NCI-H187 (cell line): Measurements from ENCODE around the gene SOX18.
"Not testable (repeated sequence)": the region's sequence is repeated elsewhere in the genome, so short reads cannot be mapped to it uniquely, and the experiment has no call there.

Experiments
- DNase-seq, 2 experiments: peaks; one replicate each; lab custom pipeline; 2025; lab: John Stamatoyannopoulos, UW

Gene SOX18

DNA sequence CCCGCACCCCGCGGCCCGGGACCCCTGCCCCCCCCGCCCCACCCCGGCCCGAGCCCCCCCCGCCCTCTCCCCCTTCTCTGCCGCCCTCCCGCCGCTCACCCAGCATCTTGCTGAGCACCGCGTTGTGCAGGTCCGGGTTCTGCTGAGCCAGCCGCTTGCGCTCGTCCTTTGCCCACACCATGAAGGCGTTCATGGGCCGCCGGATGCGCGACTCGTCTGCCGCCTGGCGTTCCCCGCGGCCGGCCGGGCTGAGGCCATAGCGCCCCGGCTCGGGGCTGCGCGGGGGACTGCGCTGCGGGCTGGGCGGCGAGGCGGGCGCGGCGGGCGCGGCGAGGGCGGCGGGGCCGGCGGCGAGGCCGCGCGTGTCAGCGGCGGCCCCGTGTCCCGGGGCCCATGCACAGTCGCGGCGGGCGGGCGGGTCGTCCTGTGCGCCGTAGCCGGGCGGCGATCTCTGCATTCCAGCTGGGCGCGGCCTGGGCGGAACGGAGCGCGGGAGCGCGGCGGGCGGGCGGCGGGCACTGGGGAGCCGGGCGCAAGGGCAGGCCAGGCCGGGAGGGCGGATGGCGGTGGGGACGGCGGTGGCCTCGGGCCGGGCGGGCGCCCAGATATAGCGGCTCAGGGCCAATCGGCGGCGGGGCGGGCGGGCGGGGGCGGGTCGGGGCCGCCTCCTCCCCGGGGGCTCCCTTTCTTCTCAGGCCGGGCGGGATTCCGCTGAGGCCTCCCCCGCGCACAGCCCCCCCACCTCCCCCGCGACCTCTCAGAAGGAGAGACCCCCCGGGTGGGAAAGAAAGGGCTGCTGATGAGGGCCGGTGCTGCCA lies at the start of gene SOX18:
SOX18 (minus strand) TSS at position 580 of the 818 bp plus-strand sequence; CDS start at position 457, 123 bp downstream.
- no peak for DNase-seq

DNA sequence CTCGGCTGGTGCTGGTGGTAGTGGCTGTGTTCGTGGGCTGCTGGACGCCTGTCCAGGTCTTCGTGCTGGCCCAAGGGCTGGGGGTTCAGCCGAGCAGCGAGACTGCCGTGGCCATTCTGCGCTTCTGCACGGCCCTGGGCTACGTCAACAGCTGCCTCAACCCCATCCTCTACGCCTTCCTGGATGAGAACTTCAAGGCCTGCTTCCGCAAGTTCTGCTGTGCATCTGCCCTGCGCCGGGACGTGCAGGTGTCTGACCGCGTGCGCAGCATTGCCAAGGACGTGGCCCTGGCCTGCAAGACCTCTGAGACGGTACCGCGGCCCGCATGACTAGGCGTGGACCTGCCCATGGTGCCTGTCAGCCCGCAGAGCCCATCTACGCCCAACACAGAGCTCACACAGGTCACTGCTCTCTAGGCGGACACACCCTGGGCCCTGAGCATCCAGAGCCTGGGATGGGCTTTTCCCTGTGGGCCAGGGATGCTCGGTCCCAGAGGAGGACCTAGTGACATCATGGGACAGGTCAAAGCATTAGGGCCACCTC lies 49.1 kb upstream of the SOX18 start:
- DNase-seq: no peak

DNA sequence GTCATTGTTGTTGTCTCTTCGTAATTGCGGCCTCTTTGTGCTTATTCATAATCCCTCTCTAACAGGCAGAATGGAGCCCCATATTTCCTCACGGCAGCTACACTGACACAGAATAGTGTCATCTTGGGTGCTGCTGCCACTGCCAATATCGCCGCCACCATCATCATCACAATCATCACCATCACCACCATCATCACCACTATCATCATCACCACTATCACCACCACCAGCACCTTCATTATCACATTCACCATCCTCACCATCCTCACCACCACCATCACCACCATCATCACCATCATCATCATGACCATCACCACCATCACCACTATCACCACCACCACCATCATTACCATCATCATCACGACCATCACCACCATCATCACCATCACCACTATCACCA lies 47.1 kb upstream of the SOX18 start:
- DNase-seq: no peak

DNA sequence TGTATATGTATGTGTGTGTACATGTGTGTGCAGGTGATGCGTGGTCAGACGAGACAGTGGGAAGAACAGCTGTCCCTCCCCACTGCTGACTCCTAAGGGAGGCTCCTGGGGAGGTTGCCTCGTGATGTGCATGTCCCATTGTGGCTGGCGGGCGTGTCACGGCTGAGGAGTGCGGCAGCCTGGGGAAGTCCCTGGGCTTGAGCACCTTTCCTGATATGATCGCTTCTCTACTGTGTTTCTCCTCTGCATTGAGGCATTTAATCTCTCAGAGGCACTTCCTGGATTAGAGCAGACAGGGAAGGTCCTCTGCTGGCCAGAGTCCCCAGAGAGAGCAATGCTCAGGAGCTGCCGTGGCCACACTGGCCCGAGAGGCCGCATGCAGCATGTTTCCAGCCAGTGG lies 46.5 kb upstream of the SOX18 start:
- DNase-seq: no peak

DNA sequence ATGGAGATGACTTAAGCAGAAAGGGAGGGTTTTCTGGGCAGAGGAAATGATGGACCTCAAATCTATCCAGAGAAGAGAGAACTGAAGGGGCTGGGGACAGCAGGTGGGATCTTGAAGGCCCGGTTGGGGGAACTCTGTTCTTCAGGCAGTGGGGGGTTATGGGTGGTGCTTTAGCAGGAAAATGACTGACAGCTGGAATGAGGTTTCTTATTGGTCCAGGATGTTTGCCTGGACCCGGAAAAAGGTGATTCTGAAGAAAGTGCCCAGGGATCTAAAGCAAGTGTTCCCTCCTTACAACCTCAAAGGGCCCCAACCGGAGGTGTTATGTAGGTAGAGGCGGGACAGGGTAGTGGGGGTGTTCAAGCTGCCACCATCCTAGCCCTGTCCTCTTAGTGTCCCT lies 46.0 kb upstream of the SOX18 start:
- DNase-seq: no peak

DNA sequence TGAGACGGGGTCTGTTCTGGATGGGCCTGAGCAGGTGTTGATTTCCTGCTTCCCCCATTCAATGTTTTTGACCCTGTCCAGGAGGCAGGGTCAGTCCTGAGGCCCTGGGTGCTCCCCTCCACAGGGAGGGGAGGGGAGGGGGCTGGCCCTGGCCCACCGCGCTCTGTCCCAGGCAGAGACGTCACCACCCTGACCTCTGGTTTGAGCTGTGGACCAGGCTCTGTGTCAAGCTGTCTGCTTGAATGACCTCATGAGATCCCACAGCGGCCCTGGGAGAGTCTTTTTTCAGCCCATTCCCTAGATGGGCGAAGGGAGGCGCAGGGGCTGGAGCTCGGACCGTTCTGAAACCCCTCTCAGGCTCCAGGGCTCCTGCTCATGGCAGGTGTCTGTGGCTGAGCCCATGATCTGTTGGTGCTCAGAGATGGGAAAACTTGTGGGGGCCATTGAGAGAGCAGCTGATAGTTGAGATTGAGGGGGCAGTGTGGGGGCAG lies 43.6 kb upstream of the SOX18 start:
- DNase-seq: no peak

DNA sequence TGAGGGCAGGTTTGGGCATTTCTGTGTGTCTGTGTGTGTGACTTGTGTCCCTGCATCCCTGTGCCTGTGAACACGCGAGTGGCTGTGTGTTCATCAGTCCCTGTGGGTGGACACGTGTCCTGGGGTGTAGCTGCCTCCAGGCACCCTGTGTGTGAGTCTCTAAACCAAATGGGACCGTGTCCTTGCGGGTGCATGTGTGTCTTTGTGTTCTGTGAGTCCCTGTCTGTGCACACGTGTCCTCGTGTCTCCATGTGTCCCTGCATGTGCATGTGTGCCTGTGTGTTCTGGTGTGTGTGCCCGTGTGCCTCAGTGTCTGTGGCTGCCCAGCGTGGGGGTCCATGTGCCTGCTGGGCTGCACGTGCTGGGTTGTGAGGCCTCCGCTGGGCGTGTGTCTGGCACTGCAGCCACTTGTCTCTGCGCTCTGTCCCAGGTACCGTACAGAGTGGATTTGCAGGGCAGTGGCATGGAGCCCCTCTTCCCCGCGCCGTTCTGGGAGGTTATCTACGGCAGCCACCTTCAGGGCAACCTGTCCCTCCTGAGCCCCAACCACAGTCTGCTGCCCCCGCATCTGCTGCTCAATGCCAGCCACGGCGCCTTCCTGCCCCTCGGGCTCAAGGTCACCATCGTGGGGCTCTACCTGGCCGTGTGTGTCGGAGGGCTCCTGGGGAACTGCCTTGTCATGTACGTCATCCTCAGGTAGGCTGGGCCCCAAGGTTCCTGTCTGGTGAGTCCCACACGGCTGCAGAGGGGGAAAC lies 43.0 kb upstream of the SOX18 start:
- DNase-seq: no peak

DNA sequence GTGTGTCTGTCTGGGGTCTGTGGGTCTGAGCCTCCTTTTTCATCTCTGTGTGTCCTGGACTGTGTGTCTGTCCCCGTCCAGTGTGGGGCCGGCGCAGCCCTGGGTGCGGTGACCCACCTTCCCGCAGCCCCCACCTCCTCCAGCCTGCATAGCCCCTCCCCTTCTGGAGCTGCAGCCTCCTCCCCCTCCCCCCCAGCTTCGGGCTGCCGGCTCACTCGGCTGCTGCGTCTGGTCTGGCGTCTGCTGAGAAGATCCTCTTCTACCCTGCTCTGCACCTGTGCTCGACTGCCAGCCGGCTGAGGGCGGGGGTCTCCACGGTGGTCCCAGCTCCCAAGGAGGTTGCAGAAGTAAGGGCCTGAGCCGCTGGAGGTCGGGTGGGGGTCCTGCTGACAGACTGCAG lies 42.3 kb upstream of the SOX18 start:
- DNase-seq: no peak

DNA sequence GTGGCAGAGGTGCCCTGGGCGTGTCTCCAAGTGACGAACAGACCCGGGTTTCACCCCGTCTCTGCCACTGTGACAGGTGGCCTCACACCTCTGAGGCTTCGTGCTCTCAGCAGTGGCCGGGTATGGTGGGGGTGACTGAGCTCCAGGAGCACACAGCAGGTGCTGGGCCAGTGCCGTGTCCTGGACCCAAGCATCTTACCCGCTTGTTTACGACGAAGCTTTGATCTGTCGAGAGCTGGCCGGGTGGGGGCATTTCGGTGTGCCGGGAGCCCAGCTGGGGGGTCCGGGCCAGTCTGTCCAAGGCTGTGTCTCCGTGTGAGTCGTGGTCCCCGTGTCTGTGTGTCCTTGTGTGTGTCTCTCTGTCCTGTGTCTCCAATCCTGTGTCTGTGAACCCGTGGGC lies 41.9 kb upstream of the SOX18 start:
- no peak for DNase-seq

DNA sequence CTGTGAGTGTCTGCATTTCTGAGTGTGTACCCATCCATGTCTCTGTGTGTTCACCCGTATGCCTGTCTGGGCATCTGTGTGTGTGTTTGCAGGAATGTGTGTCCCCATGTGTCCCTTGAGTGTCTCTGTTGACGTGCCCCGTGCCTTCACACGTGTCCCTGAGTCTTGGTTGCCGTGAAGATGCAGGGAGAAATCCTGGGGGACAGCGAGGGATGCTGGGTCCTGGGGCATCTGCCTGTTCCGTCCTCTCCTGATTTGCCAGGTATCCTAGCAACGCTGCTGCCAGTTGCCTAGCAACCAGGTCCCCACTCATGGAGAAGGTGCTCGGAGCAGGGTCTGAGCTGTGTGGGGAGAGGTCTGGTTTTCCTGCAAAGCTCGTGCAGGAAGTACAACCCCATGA lies 40.7 kb upstream of the SOX18 start:
- DNase-seq: no peak

DNA sequence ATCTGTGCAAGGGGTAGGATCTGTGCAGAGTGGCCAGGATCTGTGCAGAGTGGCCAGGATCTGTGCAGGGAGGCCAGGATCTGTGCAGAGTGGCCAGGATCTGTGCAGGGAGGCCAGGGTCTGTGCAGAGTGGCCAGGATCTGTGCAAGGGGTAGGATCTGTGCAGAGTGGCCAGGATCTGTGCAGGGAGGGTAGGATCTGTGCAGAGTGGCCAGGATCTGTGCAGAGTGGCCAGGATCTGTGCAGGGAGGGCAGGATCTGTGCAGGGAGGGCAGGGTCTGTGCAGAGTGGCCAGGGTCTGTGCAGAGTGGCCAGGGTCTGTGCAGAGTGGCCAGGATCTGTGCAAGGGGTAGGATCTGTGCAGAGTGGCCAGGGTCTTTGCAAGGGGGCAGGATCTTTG lies 39.1 kb upstream of the SOX18 start:
- DNase-seq: not testable (repeated sequence)

DNA sequence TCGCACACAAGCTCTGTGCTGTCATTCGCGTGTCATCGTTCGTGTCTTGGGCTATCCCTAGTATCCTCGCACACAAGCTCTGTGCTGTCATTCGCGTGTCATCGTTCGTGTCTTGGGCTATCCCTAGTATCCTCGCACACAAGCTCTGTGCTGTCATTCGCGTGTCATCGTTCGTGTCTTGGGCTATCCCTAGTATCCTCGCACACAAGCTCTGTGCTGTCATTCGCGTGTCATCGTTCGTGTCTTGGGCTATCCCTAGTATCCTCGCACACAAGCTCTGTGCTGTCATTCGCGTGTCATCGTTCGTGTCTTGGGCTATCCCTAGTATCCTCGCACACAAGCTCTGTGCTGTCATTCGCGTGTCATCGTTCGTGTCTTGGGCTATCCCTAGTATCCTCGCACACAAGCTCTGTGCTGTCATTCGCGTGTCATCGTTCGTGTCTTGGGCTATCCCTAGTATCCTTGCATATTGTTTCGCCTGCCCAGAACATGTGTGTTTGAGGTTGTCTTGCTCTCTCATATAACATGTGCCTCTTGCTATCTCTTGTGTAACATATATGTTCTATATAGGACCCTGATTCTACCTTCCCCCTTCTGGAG lies 37.9 kb upstream of the SOX18 start:
- DNase-seq: not testable (repeated sequence)

DNA sequence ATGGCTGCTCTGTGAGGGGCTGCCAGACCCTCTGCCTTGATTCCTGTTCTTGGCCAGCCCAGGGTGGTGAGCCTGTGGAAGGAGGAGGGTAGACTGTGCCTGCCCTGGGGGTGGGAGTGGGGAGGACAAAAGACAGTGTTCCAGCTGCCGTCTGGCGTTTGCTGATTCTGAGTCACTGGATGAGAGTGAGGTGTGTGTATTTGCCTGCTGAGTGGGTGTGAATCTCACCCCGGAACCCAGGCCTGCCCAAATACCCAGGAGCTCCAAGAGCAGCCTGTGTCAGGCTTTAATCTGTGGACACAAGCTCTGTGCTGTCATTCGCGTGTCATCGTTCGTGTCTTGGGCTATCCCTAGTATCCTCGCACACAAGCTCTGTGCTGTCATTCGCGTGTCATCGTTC lies 37.4 kb upstream of the SOX18 start:
- DNase-seq: no peak

DNA sequence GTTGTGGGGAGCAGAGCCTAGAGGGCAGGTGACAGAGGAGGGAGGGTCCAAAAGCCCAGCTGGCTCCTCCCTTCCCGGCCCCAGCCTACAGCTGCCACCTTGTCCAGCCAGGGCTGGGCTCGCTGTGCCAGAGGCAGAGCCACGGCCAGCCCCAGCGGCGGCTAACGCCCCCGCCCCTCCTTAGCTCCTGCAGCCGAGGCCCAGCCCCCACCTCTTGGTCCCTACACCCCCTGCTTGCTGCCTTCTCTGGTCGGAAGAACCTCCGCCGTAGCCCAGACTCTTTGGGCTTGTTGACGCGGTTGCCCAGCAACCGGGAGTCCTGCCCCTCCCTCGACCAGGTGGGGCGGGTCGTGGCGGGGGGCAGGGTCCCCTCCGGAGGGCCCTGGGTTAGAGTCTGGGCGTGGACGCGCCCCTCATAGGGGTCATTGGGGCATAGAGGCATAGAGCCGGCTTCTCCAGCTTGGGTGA lies 35.3 kb upstream of the SOX18 start:
- DNase-seq: no peak

DNA sequence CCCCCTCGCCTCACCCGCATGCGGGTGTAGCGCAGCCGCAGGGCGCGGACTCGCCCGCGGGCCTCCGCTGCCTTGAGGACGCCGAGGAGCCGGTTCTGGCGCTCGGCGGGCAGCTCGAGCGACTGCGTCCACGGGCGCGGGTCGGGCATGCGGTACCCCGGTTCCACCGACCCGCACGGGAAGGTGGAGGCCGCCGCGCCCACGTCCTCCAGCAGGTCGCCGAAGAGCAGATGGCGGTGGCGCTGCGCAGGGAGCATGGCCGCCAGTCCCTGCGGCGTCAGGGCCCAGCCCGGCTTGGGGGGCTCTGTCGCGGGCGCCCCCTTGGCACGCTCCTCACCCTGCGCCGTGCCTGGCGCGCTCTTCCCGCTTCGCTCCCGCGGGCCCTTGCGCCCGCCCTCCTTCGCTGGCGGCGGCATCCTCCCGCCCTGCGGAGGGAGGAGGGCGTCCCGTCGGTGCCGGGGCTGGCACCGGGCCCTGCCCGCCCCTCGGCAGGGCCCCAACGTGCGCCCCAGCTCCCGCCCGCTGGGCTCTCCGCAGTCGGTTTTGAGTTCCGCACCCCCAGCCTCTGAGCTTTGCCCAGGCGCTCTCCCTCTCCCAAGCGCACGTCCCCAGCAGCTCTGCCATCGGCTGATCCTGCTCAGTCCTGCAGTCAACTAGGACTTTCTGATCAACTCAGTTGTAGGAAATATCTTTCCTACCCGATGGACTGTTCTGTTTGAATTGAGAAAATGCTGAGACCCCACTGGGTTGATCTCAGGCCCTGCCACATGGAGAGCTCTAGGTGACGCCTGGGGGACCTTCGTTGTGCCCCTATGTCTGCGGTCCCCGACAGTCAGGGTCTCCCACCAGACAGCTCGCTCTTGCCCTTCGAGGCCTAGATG lies 34.6 kb upstream of the SOX18 start, which contains the start of gene LKAAEAR1:
LKAAEAR1 (minus strand) TSS at position 595 of the 881 bp plus-strand sequence; CDS start at position 416, 179 bp downstream.
- DNase-seq: no peak

DNA sequence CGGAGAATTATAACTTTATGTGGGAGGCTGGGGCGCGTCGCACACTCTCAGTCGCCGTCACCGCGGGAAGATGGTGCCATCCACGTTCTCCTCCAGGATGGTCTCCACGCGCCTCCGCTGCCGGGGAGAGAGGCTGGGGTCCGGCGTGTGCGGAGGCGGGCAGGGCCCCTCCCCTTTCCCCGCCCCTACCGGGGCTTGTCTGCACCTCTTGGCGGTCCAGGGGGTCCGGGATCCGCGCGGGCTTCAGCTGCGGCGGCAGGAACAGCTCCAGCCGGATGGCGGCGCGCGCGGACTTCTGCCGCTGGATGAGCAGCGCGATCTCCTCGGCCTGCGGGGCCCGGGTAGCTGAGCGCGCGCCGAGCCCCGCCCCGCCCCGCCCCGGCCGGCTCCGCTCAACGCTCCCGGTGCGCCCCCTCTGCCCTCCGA lies 34.0 kb upstream of the SOX18 start:
- DNase-seq: peak; percentile 61 to 73

DNA sequence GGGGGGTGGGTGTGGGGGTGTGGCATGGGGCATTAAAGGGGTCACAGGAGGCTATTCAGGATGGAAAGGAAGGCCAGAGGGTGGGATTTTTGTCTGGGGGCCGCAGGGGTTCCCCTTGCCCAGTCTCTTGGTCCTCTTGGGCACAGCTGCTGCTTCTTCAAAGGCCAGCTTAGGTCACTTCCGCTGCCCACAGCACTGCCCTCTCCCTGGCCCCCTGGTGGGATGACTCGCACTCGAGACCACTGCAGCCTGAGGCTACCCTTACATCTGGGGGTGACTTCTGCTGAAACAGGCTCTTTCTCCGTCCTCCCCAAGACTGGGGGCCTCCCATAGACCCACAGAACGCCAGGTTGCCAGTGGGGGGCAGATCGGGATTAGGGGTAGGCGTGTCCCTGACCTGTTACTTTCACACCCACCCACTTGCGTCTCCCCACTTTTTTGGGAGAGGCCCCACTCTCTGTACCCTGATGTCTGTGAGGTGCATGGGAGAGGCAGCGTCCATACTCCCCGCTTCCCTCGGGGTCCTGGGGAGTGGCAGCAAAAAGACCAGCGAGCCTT lies 33.5 kb upstream of the SOX18 start:
- DNase-seq: no peak

DNA sequence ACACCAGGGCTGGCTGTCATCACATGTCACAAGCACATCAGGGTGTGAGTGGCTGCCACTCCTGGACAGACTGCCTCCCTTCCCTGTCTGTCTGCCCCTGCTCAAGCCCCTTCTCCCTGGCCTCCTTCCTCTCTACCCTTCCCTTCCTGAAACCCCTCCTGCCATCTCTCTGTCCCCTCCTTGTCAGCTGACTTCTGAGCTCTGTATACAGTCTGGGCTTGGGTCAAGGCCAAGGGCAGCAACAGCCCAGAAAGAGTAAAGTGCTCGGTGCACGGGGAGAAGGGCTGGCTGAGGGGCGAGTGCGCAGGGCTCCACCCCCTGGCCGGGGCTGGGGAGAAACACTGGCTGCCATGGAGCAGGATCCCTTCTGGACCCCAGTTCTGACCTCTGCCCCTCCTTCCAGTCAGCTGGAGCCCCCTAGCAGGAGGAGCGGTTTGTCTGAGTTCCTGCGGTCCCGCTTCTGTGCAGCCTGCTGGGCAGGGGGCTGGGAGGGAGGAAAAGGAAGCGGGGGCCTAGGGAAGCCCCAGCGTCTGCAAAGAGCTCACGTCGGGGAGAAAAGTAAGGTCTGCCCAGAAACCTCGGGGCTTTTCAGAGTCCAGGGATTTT lies 32.8 kb upstream of the SOX18 start:
- no peak for DNase-seq

DNA sequence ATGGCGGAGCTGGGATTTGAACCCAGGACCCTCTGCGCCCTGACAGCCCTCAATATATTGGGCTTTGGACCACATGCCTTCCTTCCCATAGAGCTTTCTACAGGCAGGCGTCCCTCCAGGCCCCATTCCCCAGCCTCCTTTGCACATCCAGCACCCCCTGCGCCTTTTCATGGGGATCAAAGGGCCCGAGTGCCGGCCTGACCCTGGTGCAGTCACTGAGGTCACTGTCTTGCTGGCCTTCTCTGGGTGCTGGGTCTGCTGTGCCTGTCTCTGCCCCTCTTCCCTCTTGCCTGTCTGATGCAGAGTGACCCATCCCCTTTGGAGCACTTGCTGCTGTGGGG lies 32.2 kb upstream of the SOX18 start:
- DNase-seq: no peak

DNA sequence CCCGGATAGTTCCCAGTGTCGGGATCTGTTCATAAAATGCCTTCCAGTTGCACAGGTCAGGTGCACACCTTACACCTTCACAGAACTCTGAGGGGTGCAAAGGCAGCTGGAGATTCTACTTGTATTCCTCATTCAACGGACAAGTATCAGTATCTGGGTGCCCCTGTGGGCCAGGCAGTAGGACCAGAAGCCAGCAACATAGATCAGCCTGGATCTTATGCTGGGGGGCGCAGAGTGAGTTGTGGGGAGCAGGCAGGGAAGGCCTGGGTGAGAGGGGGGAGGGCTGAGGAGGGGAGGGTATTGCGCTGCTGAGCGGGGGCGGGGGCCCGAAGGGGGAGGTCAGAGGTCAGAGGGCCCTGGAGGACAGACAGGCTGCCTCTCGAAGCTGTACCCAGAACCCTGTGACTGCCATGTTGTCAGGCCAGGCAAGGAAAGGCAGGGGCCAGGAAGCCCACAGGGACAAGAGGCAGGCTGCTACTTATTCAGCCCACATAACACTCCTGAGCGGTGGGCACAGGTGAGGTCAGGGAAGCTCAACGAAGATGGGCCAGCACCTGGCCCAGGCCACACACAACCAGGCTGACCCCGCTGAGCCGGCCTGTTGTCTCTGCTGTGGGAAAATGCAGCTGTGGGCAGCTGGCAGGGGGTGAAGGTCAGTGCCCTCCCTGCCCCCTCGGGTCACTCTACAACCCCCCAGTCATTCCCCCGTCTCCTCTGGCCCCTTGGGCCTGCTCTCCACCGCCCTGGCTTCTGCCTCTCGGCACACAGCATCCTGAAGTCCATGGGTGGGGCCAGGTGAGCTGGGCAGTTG lies 31.6 kb upstream of the SOX18 start:
- no peak for DNase-seq
